T-helper 1 cell (primary cell): ENCODE data around the gene NKX1-1.
A peak's percentile ranks its signal among the peaks of the same experiment; 100 is the strongest.

Experiments
- DNase-seq, 5 donors: peaks; one replicate each; pipeline ENCODE4 v3.0.0-alpha.2; 2012 to 2020

NKX1-1 gene

GRCh38 chr4:1416051-1416947 is 10.1 kb upstream of the NKX1-1 start:
- DNase-seq = peak in 1 of 5 donors; percentile 9

- no peak for DNase-seq
Measured at GRCh38 chr4:1415681-1415981, 9.4 kb upstream of the NKX1-1 start.

- DNase-seq = peak in 1 of 5 donors; percentile 9
Measured at GRCh38 chr4:1414831-1415680, 8.8 kb upstream of the NKX1-1 start.

- DNase-seq = no peak
Measured at GRCh38 chr4:1413687-1414479, 7.6 kb upstream of the NKX1-1 start.

GRCh38 chr4:1413204-1413663 is 7.0 kb upstream of the NKX1-1 start:
- no peak for DNase-seq

GRCh38 chr4:1412376-1413203 is 6.3 kb upstream of the NKX1-1 start:
- DNase-seq = no peak

- DNase-seq = no peak
Measured at GRCh38 chr4:1411436-1412375, 5.5 kb upstream of the NKX1-1 start.

GRCh38 chr4:1410491-1411325 is 4.5 kb upstream of the NKX1-1 start:
- peak in 3 of 5 donors; percentile 10 to 23 (median 12) for DNase-seq

- no peak for DNase-seq
Measured at GRCh38 chr4:1409491-1410425, 3.5 kb upstream of the NKX1-1 start.

- no peak for DNase-seq
Measured at GRCh38 chr4:1409079-1409478, 2.8 kb upstream of the NKX1-1 start.

- DNase-seq = no peak
Measured at GRCh38 chr4:1408418-1408817, 2.2 kb upstream of the NKX1-1 start.

GRCh38 chr4:1407657-1408333 is 1.6 kb upstream of the NKX1-1 start:
- no peak for DNase-seq

GRCh38 chr4:1406981-1407656 is 877 bp upstream of the NKX1-1 start:
- peak in 1 of 5 donors; percentile 6 for DNase-seq

GRCh38 chr4:1405636-1406393 is 427 bp downstream of the NKX1-1 start:
- DNase-seq = peak in 1 of 5 donors; percentile 5

GRCh38 chr4:1405254-1405635 is 997 bp downstream of the NKX1-1 start:
- no peak for DNase-seq

- peak in 1 of 5 donors; percentile 5 for DNase-seq
Measured at GRCh38 chr4:1404573-1405253, 1.5 kb downstream of the NKX1-1 start.
